H1 (cell line): ENCODE measurements around the gene DISP3. TPM values are rescaled to one million over a fixed set of nuclear protein-coding genes. Genes with fewer than 3 reads are reported as not detected.

ENCODE experiments used
- CTCF ChIA-PET: fragments of 300-600 bp; sonication (Branson Sonifier 250); formaldehyde crosslinking; loops from one replicate; lab custom pipeline; 2021; ENCODE audit not compliant: partially characterized antibody; lab: Charles Lee
- POLR2A ChIA-PET: fragments of 300-600 bp; sonication (Branson Sonifier 250); formaldehyde crosslinking; loops from one replicate; lab custom pipeline; 2021; ENCODE audit warnings: inconsistent platforms; ENCODE audit not compliant: partially characterized antibody; lab: Charles Lee
- DNase-seq, 2 experiments: peaks; one replicate each; pipeline versions ENCODE4 v3.0.0 to v3.0.0-alpha.2; 2010 to 2022; ENCODE audit warnings: low spot score in 2 of 2, low read depth in 1 of 2, mixed read lengths in 1 of 2
- FAIRE-seq: peaks from 2 replicates; lab custom pipeline; 2011; peaks lifted over from hg19 to GRCh38; lab: Jason Lieb, UNC
- H2AFZ ChIP-seq: 2 replicates; pipeline ENCODE4 v1.8.1; 2012; ENCODE audit warnings: low read length, inconsistent platforms
- H2AK5ac ChIP-seq: 2 replicates; pipeline ENCODE4 v1.6.1; 2013; ENCODE audit warnings: low read depth, low read length
- H2BK120ac ChIP-seq: replicated peaks from 2 replicates; pipeline ENCODE3; 2013; ENCODE audit warnings: low read depth, low read length, inconsistent platforms
- H2BK12ac ChIP-seq: 2 replicates; pipeline ENCODE4 v1.6.1; 2013; ENCODE audit warnings: low read depth, low read length
- H2BK15ac ChIP-seq: 2 replicates; pipeline ENCODE4 v1.6.1; 2013; ENCODE audit warnings: low read length
- H2BK20ac ChIP-seq: 2 replicates; pipeline ENCODE4 v1.6.1; 2013; ENCODE audit warnings: low read length
- H2BK5ac ChIP-seq: 2 replicates; pipeline ENCODE4 v1.6.1; 2013; ENCODE audit warnings: low read depth, low read length
- H3K14ac ChIP-seq: 2 replicates; pipeline ENCODE4 v1.6.1; 2013; ENCODE audit warnings: inconsistent platforms; ENCODE audit not compliant: insufficient read length
- H3K18ac ChIP-seq: 2 replicates; pipeline ENCODE4 v1.6.1; 2013; ENCODE audit warnings: low read length; ENCODE audit errors: extremely low read depth
- H3K23ac ChIP-seq: 2 replicates; pipeline ENCODE4 v1.6.1; 2013; ENCODE audit warnings: inconsistent platforms; ENCODE audit not compliant: insufficient read length
- H3K23me2 ChIP-seq: 2 replicates; pipeline ENCODE4 v1.6.1; 2013; ENCODE audit warnings: low read depth, low read length
- H3K27ac ChIP-seq: 2 replicates; pipeline ENCODE4 v1.6.1; 2011; ENCODE audit warnings: low read depth, low read length, inconsistent platforms
- H3K27me3 ChIP-seq, 4 experiments: replicated peaks in 1 of 4; 1 replicate in 1 of 4; 2 replicates in 3 of 4; pipeline versions ENCODE4 v1.6.1 to v1.8.1; 2011 to 2013; ENCODE audit warnings: low read length in 3 of 4, mild to moderate bottlenecking in 3 of 4, inconsistent platforms in 2 of 4, mixed read lengths in 2 of 4, moderate library complexity in 1 of 4; ENCODE audit not compliant: control insufficient read depth in 3 of 4, insufficient read depth in 3 of 4; ENCODE audit errors: extremely low read depth in 1 of 4
- H3K36me3 ChIP-seq, 4 experiments: 2 replicates each; pipeline versions ENCODE4 v1.6.1 to v1.8.1; 2011 to 2013; ENCODE audit warnings: mild to moderate bottlenecking in 4 of 4, low read length in 3 of 4, moderate library complexity in 2 of 4, control low read depth in 1 of 4, inconsistent platforms in 1 of 4; ENCODE audit not compliant: insufficient read depth in 4 of 4, control insufficient read depth in 2 of 4
- H3K4ac ChIP-seq: replicated peaks from 2 replicates; pipeline ENCODE3; 2013; ENCODE audit warnings: low read length, low read depth, mixed read lengths, inconsistent platforms; ENCODE audit not compliant: insufficient read length
- H3K4me1 ChIP-seq, 4 experiments: replicated peaks in 1 of 4; 1 replicate in 1 of 4; 2 replicates in 3 of 4; pipeline versions ENCODE4 v1.6.1 to v1.8.1; 2011 to 2013; ENCODE audit warnings: low read length in 3 of 4, inconsistent platforms in 2 of 4, mixed read lengths in 1 of 4; ENCODE audit not compliant: insufficient read depth in 4 of 4, control insufficient read depth in 3 of 4
- H3K4me2 ChIP-seq, 2 experiments: 2 replicates each; pipeline versions ENCODE4 v1.6.1 to v1.8.1; 2011 to 2013; ENCODE audit warnings: low read depth in 2 of 2, low read length in 2 of 2, control low read depth in 1 of 2, inconsistent platforms in 1 of 2, mild to moderate bottlenecking in 1 of 2; ENCODE audit not compliant: insufficient read depth in 1 of 2
- H3K4me3 ChIP-seq, 4 experiments: fragments of 200-600, 300-600 bp in 1 of 4; sonication (generic), shearing (Covaris generic), sonication (Bioruptor Twin) in 1 of 4; 2 replicates each; pipeline versions ENCODE4 v1.5.1 to v1.8.1; 2011 to 2016; ENCODE audit warnings: low read length in 4 of 4, low read depth in 3 of 4, control low read depth in 2 of 4, inconsistent platforms in 2 of 4, mild to moderate bottlenecking in 2 of 4, mixed read lengths in 1 of 4, moderate library complexity in 1 of 4; ENCODE audit not compliant: insufficient read depth in 2 of 4; ENCODE audit errors: extremely low read depth in 1 of 4
- H3K56ac ChIP-seq: replicated peaks from 2 replicates; pipeline ENCODE3; 2013; ENCODE audit warnings: low read depth, mild to moderate bottlenecking, mixed read lengths, low read length, inconsistent platforms; ENCODE audit not compliant: insufficient read length
- H3K79me1 ChIP-seq: 2 replicates; pipeline ENCODE4 v1.6.1; 2013; ENCODE audit warnings: low read depth, low read length, control low read depth
- H3K79me2 ChIP-seq, 2 experiments: 2 replicates each; pipeline versions ENCODE4 v1.6.1 to v1.8.1; 2012 to 2013; ENCODE audit warnings: low read length in 2 of 2, mild to moderate bottlenecking in 2 of 2, inconsistent platforms in 1 of 2; ENCODE audit not compliant: insufficient read depth in 2 of 2, control insufficient read depth in 1 of 2
- H3K9ac ChIP-seq, 4 experiments: replicated peaks in 1 of 4; 1 replicate in 1 of 4; 2 replicates in 3 of 4; pipeline versions ENCODE4 v1.6.1 to v1.8.1; 2011 to 2013; ENCODE audit warnings: low read depth in 3 of 4, low read length in 3 of 4, control low read depth in 2 of 4, mild to moderate bottlenecking in 2 of 4, moderate library complexity in 2 of 4, inconsistent platforms in 1 of 4; ENCODE audit errors: extremely low read depth in 1 of 4
- H3K9me3 ChIP-seq, 2 experiments: 2 replicates each; pipeline versions ENCODE4 v1.6.1 to v1.8.1; 2012 to 2013; ENCODE audit warnings: mild to moderate bottlenecking in 2 of 2, moderate library complexity in 2 of 2, control low read depth in 1 of 2, inconsistent platforms in 1 of 2, low read depth in 1 of 2, low read length in 1 of 2, mixed read lengths in 1 of 2; ENCODE audit not compliant: insufficient read depth in 2 of 2
- H4K20me1 ChIP-seq, 2 experiments: replicated peaks in 1 of 2; 2 replicates each; pipeline versions ENCODE3 to v1.8.1; 2011 to 2013; ENCODE audit warnings: inconsistent platforms in 2 of 2, low read length in 2 of 2, mild to moderate bottlenecking in 1 of 2; ENCODE audit not compliant: insufficient read depth in 2 of 2, control insufficient read depth in 1 of 2
- H4K5ac ChIP-seq: 2 replicates; pipeline ENCODE4 v1.6.1; 2013; ENCODE audit warnings: low read length, low read depth, mixed read lengths, inconsistent platforms; ENCODE audit not compliant: insufficient read length
- H4K8ac ChIP-seq: 2 replicates; pipeline ENCODE4 v1.8.0; 2013; ENCODE audit warnings: mild to moderate bottlenecking, moderate library complexity, low read length, inconsistent platforms; ENCODE audit not compliant: insufficient read depth; ENCODE audit errors: extremely low read depth
- H4K91ac ChIP-seq: replicated peaks from 2 replicates; pipeline ENCODE3; 2013; ENCODE audit warnings: low read length, mixed read lengths, inconsistent platforms; ENCODE audit not compliant: insufficient read length
- PHF8 ChIP-seq: fragments of 200-600 bp; sonication (generic); conservative IDR thresholded peaks from 2 replicates; pipeline ENCODE4 v1.7.1; 2012; ENCODE audit warnings: low read depth, mild to moderate bottlenecking, inconsistent platforms, low read length, moderate library complexity
- SP2 ChIP-seq: IDR thresholded peaks from 2 replicates; pipeline ENCODE4 v1.6.1; 2012; ENCODE audit warnings: mild to moderate bottlenecking, low read length, inconsistent platforms
- WGBS, 2 experiments: shearing (Covaris generic) in 1 of 2; methylation state at CpG; one replicate each; pipeline versions ENCODE4 v1.1.6 to v1.1.7; 2013 to 2015; ENCODE audit warnings: low lambda C conversion rate in 2 of 2, mixed read lengths in 2 of 2, inconsistent platforms in 1 of 2, low coverage in 1 of 2, missing lambda C conversion rate in 1 of 2; ENCODE audit not compliant: insufficient replicate concordance in 2 of 2, insufficient coverage in 1 of 2, insufficient read length in 1 of 2; ENCODE audit errors: extremely low coverage in 1 of 2, missing lambda C conversion rate in 1 of 2; 5-methylcytosine and 5-hydroxymethylcytosine counted together
- polyA plus RNA-seq, 7 experiments: library from polyadenylated mRNA; depleted of rRNA in 3 of 7; stranded (reverse) in 5 of 7; unstranded in 2 of 7; fragments of >200 nt in 5 of 7; fragments of 200-250 nt in 2 of 7; gene quantifications; 1 replicate in 5 of 7; 2 replicates in 1 of 7; 4 replicates in 1 of 7; pipeline versions ENCODE4 v1.2.1 to v1.2.3, GENCODE V29; 2011 to 2013; ENCODE audit warnings: missing spikeins in 2 of 7, mixed read lengths in 2 of 7
- total RNA-seq: library from RNA; stranded (reverse); fragmentation: NEBNext Ultra II Directional; extraction: Animal tissue kit (Norgen Biotek cat#: 25700); gene quantifications from 2 replicates; pipeline ENCODE4 v1.2.1, GENCODE V29; 2021

Gene DISP3
- total and polyA plus RNA-seq, 2 of the 8 experiments (the other 6 are each of a cell fraction or from before 2014, with no cell fraction given) = 3.4 to 4.6 TPM

GRCh38 chr1:11570821-11571380, 91.9 kb downstream of the DISP3 start:
- no peak overlapping the region for H4K5ac ChIP-seq
- no peak overlapping the region for H4K91ac ChIP-seq
- no peaks in the 10 kb centered on the region for H3K9me3 ChIP-seq
- H2BK120ac ChIP-seq = no peak overlapping the region
- no peak overlapping the region for H2BK5ac ChIP-seq
- no peaks in the 10 kb centered on the region for H3K23me2 ChIP-seq
- H3K27me3 ChIP-seq = no peaks in the 10 kb centered on the region
- no peak overlapping the region for H3K18ac ChIP-seq
- H3K4ac ChIP-seq = no peak overlapping the region
- no peak overlapping the region for H3K4me2 ChIP-seq
- no peak for FAIRE-seq
- 84% methylated on average over 16 of the region's 16 CpGs; no CpG with 5 or more reads in 1 of the 2 experiments for WGBS, 2 experiments
- no peak overlapping the region; a peak in 1 of 7 replicates for H3K9ac ChIP-seq
- no peak overlapping the region for H2BK12ac ChIP-seq
- no peak overlapping the region for H2AK5ac ChIP-seq
- H3K79me1 ChIP-seq = no peaks in the 10 kb centered on the region
- ChIA-PET POLR2A (interaction anchor here (0.9 to 1.6 kb wide), 2 partner anchors 12 to 92 kb away, joined by 3 to 5 read pairs; partner anchors contain the start of gene DISP3), CTCF (interaction anchor here (0.9 to 5.8 kb wide), 19 partner anchors 12 to 242 kb away, joined by 3 to 50 read pairs (median 10); partner anchors contain the start of gene DISP3)
- H3K4me1 ChIP-seq = no peaks in the 10 kb centered on the region
- no peak overlapping the region for H2BK20ac ChIP-seq
- H3K4me3 ChIP-seq = no peak overlapping the region
- no peaks in the 10 kb centered on the region for H3K36me3 ChIP-seq
- H3K79me2 ChIP-seq = no peaks in the 10 kb centered on the region
- no peak overlapping the region for H2BK15ac ChIP-seq
- no peak overlapping the region for H3K27ac ChIP-seq
- H3K23ac ChIP-seq = no peak overlapping the region
- no peak overlapping the region for H3K56ac ChIP-seq
- DNase-seq = no peak
- no peak overlapping the region for H3K14ac ChIP-seq
- no peaks in the 10 kb centered on the region for H4K20me1 ChIP-seq
- H2AFZ ChIP-seq = no peak overlapping the region
- H4K8ac ChIP-seq = no peak overlapping the region
- TF ChIP-seq PHF8 = no peak
- no peak for TF ChIP-seq SP2
